Right atrium auricular region (tissue), 2 donors: Measurements from ENCODE around the gene CALN1. TPM values are rescaled to one million over a fixed set of nuclear protein-coding genes. Genes with fewer than 3 reads are reported as not detected.

Experiments used
- DNase-seq: peaks from one replicate; pipeline ENCODE4 v3.0.0-alpha.2; 2019; ENCODE audit warnings: low spot score
- H3K27ac ChIP-seq, 2 donors: fragments of 200-600 bp; sonication (generic); 1 replicate in 1 of 2; 2 replicates in 1 of 2; pipeline ENCODE4 v1.5.1; 2016 to 2019
- H3K27me3 ChIP-seq, 2 donors: fragments of 200-600 bp; sonication (generic); one replicate each; pipeline versions ENCODE4 v1.5.1 to v1.6.0; 2017 to 2019
- H3K36me3 ChIP-seq: fragments of 200-600 bp; sonication (generic); one replicate; pipeline ENCODE4 v1.5.1; 2016
- H3K4me1 ChIP-seq, 2 donors: fragments of 200-600 bp; sonication (generic); one replicate each; pipeline versions ENCODE4 v1.5.1 to v1.6.0; 2017 to 2019
- H3K4me3 ChIP-seq, 2 donors: fragments of 200-600 bp; sonication (generic); 1 replicate in 1 of 2; 2 replicates in 1 of 2; pipeline ENCODE4 v1.5.1; 2017 to 2019; ENCODE audit warnings: mild to moderate bottlenecking in 1 of 2, moderate library complexity in 1 of 2
- H3K9me3 ChIP-seq, 2 donors: fragments of 200-600 bp; sonication (generic); one replicate each; pipeline ENCODE4 v1.5.1; 2019
- total RNA-seq, 2 donors: library from RNA; depleted of rRNA; stranded (reverse); fragments of >200 nt; gene quantifications; one replicate each; pipeline ENCODE4 v1.1.0, GENCODE V29; 2016
- TF ChIP-seq, protein P1 (sequence below), 2 donors: fragments of 200-600 bp; sonication (generic); IDR thresholded peaks; one replicate each; pipeline ENCODE4 v1.5.1; 2019; ENCODE audit warnings: antibody characterized with exemption in 2 of 2

CALN1 gene
- total RNA-seq, 2 donors from 2014 or later, result not detected

- H3K27ac ChIP-seq, result no peak overlapping the region
- H3K27me3 ChIP-seq, result no peaks in the 10 kb centered on the region
- no peaks in the 10 kb centered on the region for H3K9me3 ChIP-seq
- no peaks in the 10 kb centered on the region for H3K4me1 ChIP-seq
- TF ChIP-seq, protein P1, sequence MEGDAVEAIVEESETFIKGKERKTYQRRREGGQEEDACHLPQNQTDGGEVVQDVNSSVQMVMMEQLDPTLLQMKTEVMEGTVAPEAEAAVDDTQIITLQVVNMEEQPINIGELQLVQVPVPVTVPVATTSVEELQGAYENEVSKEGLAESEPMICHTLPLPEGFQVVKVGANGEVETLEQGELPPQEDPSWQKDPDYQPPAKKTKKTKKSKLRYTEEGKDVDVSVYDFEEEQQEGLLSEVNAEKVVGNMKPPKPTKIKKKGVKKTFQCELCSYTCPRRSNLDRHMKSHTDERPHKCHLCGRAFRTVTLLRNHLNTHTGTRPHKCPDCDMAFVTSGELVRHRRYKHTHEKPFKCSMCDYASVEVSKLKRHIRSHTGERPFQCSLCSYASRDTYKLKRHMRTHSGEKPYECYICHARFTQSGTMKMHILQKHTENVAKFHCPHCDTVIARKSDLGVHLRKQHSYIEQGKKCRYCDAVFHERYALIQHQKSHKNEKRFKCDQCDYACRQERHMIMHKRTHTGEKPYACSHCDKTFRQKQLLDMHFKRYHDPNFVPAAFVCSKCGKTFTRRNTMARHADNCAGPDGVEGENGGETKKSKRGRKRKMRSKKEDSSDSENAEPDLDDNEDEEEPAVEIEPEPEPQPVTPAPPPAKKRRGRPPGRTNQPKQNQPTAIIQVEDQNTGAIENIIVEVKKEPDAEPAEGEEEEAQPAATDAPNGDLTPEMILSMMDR (IDR thresholded peaks at IDR 0.05), result no peak
- no peak overlapping the region for H3K4me3 ChIP-seq
- peak; percentile 23 for DNase-seq
- no peaks in the 10 kb centered on the region for H3K36me3 ChIP-seq
Observed at GRCh38 chr7:71769326-71769725, 642.8 kb downstream of the CALN1 start.

DNA sequence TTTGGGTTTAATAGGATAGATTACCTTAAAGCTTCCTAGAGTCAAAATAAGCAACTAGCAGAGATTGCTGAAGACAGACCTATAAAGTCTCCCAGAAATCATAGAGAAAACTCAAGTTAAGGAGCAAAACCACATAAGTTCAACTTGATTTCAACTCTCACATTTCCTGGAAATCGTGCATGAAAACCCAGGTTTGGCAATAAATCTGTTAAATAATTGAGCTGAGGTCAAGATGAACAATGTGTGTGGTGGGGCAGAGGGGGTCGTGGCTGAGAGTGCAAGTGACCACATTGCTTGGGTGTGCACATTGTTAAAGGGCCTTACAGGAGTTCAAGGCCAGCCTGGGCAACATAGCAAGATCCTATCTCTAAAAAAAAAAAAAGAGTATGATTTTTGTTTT lies 643.7 kb downstream of the CALN1 start:
- Histone ChIP-seq H3K9me3 (peaks cover 0 to under 1% of the 10 kb centered on the region in 2 donors), H3K27me3 (no peaks in the 10 kb centered on the region), H3K36me3 (no peaks in the 10 kb centered on the region), H3K27ac (no peak overlapping the region), H3K4me3 (no peak overlapping the region), H3K4me1 (no peaks in the 10 kb centered on the region)
- TF ChIP-seq, protein P1 (IDR thresholded peaks at IDR 0.05), result no peak
- no peak for DNase-seq

- H3K4me3 ChIP-seq, result no peak overlapping the region
- peaks cover 9 to 21% of the 10 kb centered on the region in 2 donors for H3K9me3 ChIP-seq
- H3K4me1 ChIP-seq, result no peaks in the 10 kb centered on the region
- no peaks in the 10 kb centered on the region for H3K36me3 ChIP-seq
- no peak for DNase-seq
- TF ChIP-seq, protein P1 (IDR thresholded peaks at IDR 0.05), result no peak
- no peaks in the 10 kb centered on the region for H3K27me3 ChIP-seq
- H3K27ac ChIP-seq, result no peak overlapping the region
Observed at GRCh38 chr7:71766016-71766415, 646.1 kb downstream of the CALN1 start.

GRCh38 chr7:71761336-71761735 lies 650.8 kb downstream of the CALN1 start:
- Histone ChIP-seq H3K27ac (no peak overlapping the region), H3K27me3 (no peaks in the 10 kb centered on the region), H3K4me1 (no peaks in the 10 kb centered on the region), H3K9me3 (peaks cover 9 to 39% of the 10 kb centered on the region in 2 donors), H3K36me3 (no peaks in the 10 kb centered on the region), H3K4me3 (no peak overlapping the region)
- TF ChIP-seq, protein P1 (IDR thresholded peaks at IDR 0.05), result no peak
- DNase-seq, result no peak

DNA sequence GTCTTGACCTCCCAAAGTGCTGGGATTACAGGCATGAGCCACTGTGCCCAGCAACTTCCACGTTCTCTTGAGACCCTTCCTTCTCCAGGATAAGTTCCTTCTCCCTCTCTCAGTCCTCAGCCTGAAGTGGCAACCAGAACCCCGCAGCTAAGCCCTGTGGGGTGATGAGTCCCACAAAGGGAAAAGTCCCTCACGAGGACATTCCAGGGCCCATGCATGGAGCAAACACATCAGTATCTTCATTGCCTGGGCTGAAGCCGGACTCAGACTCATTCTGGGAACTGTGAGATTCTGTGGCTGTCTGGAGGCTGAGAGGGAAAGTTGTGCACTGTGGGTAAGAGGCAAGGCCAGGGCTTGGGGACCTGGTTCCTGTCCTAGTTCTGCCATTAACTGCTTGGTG lies 657.3 kb downstream of the CALN1 start:
- Histone ChIP-seq H3K27ac (no peak overlapping the region), H3K9me3 (peaks cover 0 to 18% of the 10 kb centered on the region in 2 donors), H3K4me1 (no peaks in the 10 kb centered on the region), H3K4me3 (no peak overlapping the region), H3K36me3 (no peaks in the 10 kb centered on the region), H3K27me3 (peaks cover 0 to 5% of the 10 kb centered on the region in 2 donors)
- no peak for DNase-seq
- TF ChIP-seq, protein P1 (IDR thresholded peaks at IDR 0.05), result no peak

GRCh38 chr7:71753956-71754664 lies 658.0 kb downstream of the CALN1 start:
- Histone ChIP-seq H3K36me3 (no peaks in the 10 kb centered on the region), H3K4me1 (no peaks in the 10 kb centered on the region), H3K9me3 (peaks cover 0 to 14% of the 10 kb centered on the region in 2 donors), H3K4me3 (no peak overlapping the region), H3K27me3 (peaks cover 0 to 5% of the 10 kb centered on the region in 2 donors), H3K27ac (no peak overlapping the region)
- TF ChIP-seq, protein P1 (IDR thresholded peaks at IDR 0.05), result no peak
- no peak for DNase-seq
